ENCODE results near the gene UBA1.

UBA1 gene

DNA sequence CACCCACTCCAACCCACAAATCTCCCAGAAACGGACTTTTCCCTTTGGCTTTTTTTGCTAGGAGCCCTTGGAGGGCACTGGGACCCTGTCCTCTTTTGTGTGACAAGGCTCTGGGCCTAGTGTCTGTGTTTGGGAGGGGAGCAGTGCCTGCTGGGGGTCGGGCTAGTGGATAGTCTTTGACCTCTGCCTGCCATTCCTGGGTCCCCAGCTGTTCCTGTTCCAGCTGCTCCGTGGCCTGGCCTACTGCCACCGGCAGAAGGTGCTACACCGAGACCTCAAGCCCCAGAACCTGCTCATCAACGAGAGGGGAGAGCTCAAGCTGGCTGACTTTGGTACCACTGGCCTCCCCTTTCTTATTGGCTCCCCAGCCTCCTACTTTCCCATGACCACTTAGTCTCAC is 32.4 kb downstream of the UBA1 start:
- H3K4me1 ChIP-seq (ENCODE audit: insufficient read depth, insufficient read length), result no peaks in the 10 kb centered on the region
- H3K9ac ChIP-seq (ENCODE audit: insufficient read length, low read depth), result no peak overlapping the region
- no peak for TF ChIP-seq SUZ12 (IDR thresholded peaks at IDR 0.05; ENCODE audit: extremely low read depth, insufficient read depth, insufficient read length)
- peaks cover 91% of the 10 kb centered on the region for H3K36me3 ChIP-seq (ENCODE audit: insufficient read depth, insufficient read length, low read length)
- H3K9me3 ChIP-seq (ENCODE audit: insufficient read depth, low read length), result no peaks in the 10 kb centered on the region
- no peak overlapping the region for H3K4me3 ChIP-seq (ENCODE audit: insufficient read length, low read depth)
- no peaks in the 10 kb centered on the region for H3K27me3 ChIP-seq (ENCODE audit: insufficient read depth, insufficient read length)
- DNase-seq (ENCODE audit: low read depth, low spot score), result no peak

DNA sequence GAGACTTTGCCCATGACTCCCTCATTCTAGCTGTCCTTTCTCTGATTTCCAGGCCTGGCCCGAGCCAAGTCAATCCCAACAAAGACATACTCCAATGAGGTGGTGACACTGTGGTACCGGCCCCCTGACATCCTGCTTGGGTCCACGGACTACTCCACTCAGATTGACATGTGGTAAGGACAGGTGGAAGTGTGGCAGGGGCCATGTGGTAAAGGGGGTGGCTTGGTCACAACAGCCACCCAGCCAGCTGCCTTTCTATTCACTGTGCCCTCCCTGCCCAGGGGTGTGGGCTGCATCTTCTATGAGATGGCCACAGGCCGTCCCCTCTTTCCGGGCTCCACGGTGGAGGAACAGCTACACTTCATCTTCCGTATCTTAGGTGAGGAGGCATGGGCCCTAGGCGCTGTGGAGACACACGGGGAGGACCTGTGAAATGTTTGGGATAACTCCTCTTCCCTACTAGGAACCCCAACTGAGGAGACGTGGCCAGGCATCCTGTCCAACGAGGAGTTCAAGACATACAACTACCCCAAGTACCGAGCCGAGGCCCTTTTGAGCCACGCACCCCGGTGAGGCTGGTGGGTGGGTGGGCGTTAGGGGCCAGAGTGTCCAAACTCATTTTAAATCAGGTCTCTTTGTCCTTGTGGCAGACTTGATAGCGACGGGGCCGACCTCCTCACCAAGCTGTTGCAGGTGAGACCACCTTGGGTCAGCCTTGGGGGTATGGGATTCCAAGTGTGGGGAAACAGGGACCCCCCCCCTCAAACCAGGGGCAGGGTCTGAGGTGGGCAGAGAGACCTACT is 33.1 kb downstream of the UBA1 start:
- TF ChIP-seq YY1 (IDR thresholded peaks at IDR 0.05; ENCODE audit: insufficient read depth, insufficient read length) (no peak), ZNF274 (IDR thresholded peaks at IDR 0.05; ENCODE audit: low read depth, low read length) (no peak), SUZ12 (IDR thresholded peaks at IDR 0.05; ENCODE audit: extremely low read depth, insufficient read depth, insufficient read length) (no peak)
- H3K36me3 ChIP-seq (ENCODE audit: insufficient read depth, insufficient read length, low read length), result peaks cover 85% of the 10 kb centered on the region
- DNase-seq (ENCODE audit: low read depth, low spot score), result no peak
- H3K9ac ChIP-seq (ENCODE audit: insufficient read length, low read depth), result no peak overlapping the region
- H3K27me3 ChIP-seq (ENCODE audit: insufficient read depth, insufficient read length), result no peaks in the 10 kb centered on the region
- H3K4me3 ChIP-seq (ENCODE audit: insufficient read length, low read depth), result no peak overlapping the region
- H3K4me1 ChIP-seq (ENCODE audit: insufficient read depth, insufficient read length), result no peaks in the 10 kb centered on the region
- H3K9me3 ChIP-seq (ENCODE audit: insufficient read depth, low read length), result no peaks in the 10 kb centered on the region

DNA sequence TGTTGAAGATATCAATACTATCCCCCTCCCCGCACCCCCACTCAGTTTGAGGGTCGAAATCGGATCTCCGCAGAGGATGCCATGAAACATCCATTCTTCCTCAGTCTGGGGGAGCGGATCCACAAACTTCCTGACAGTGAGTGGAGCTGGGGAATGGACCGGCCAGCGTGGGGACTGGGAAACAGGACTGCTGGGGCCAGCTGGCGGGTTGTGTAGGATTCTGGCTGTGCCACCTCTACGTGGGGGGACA is 33.6 kb downstream of the UBA1 start:
- H3K36me3 ChIP-seq (ENCODE audit: insufficient read depth, insufficient read length, low read length), result peaks cover 80% of the 10 kb centered on the region
- no peak for DNase-seq (ENCODE audit: low read depth, low spot score)
- H3K9me3 ChIP-seq (ENCODE audit: insufficient read depth, low read length), result no peaks in the 10 kb centered on the region
- peaks cover under 1% of the 10 kb centered on the region for H3K4me1 ChIP-seq (ENCODE audit: insufficient read depth, insufficient read length)
- TF ChIP-seq ZNF274 (IDR thresholded peaks at IDR 0.05; ENCODE audit: low read depth, low read length) (no peak), YY1 (IDR thresholded peaks at IDR 0.05; ENCODE audit: insufficient read depth, insufficient read length) (no peak), SUZ12 (IDR thresholded peaks at IDR 0.05; ENCODE audit: extremely low read depth, insufficient read depth, insufficient read length) (no peak)
- no peaks in the 10 kb centered on the region for H3K27me3 ChIP-seq (ENCODE audit: insufficient read depth, insufficient read length)
- H3K4me3 ChIP-seq (ENCODE audit: insufficient read length, low read depth), result no peak overlapping the region
- H3K9ac ChIP-seq (ENCODE audit: insufficient read length, low read depth), result no peak overlapping the region

DNA sequence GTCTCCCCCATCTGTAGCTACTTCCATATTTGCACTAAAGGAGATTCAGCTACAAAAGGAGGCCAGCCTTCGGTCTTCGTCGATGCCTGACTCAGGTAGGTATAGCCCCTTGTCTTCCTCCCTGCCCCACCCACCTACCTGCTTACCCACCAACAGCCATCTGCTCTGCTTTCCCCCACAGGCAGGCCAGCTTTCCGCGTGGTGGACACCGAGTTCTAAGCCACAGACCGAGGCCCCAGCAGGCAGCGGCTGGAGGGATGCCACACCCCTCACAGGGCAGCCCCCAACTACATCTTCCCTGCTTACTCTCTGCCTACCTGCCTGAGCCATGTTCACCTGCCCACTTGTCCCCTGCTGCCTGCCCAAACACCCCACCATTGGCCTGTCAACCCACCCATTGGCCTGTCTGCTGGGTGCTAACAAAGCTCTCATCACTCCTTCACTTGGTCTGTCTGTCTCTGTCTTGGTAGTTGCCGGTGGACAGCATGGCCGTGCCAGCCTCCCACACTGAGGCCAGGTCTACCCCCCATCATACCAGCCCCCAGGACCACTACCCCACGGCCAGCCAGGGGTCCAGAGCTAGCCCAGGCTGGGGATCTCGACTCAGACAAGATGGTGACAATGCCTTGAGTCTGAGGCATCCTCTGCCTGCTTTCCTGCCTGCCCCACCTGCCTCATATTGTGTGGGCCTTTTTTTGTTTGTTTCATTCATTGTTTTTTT is 35.1 kb downstream of the UBA1 start:
- H3K4me1 ChIP-seq (ENCODE audit: insufficient read depth, insufficient read length), result peaks cover 2% of the 10 kb centered on the region
- DNase-seq (ENCODE audit: low read depth, low spot score), result no peak
- H3K36me3 ChIP-seq (ENCODE audit: insufficient read depth, insufficient read length, low read length), result peaks cover 69% of the 10 kb centered on the region
- no peak overlapping the region for H3K4me3 ChIP-seq (ENCODE audit: insufficient read length, low read depth)
- H3K9me3 ChIP-seq (ENCODE audit: insufficient read depth, low read length), result no peaks in the 10 kb centered on the region
- TF ChIP-seq SUZ12 (IDR thresholded peaks at IDR 0.05; ENCODE audit: extremely low read depth, insufficient read depth, insufficient read length) (no peak), ZNF274 (IDR thresholded peaks at IDR 0.05; ENCODE audit: low read depth, low read length) (no peak), YY1 (IDR thresholded peaks at IDR 0.05; ENCODE audit: insufficient read depth, insufficient read length) (no peak)
- no peaks in the 10 kb centered on the region for H3K27me3 ChIP-seq (ENCODE audit: insufficient read depth, insufficient read length)
- H3K9ac ChIP-seq (ENCODE audit: insufficient read length, low read depth), result no peak overlapping the region

DNA sequence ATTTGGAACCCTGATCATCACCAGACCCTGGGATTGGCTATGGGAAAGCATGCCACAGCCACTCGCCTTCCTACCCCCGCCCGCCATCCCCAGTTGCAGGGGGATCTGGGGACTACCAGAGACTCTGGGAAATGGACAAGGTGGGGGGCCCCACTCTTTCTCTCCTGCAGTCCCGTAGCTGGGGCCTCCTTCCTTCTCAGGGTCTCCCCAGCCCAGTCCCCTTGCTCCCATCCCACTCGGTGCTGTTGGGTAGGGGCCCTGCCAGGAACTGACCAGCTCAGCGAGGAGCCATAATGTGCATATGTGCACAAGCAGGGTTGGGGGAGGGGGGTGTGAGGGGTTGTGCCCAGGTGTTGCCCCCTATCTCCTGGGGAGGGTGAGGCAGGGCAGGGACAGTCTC is 35.8 kb downstream of the UBA1 start:
- Histone ChIP-seq H3K36me3 (ENCODE audit: insufficient read depth, insufficient read length, low read length) (peaks cover 62% of the 10 kb centered on the region), H3K9ac (ENCODE audit: insufficient read length, low read depth) (no peak overlapping the region), H3K9me3 (ENCODE audit: insufficient read depth, low read length) (no peaks in the 10 kb centered on the region), H3K4me1 (ENCODE audit: insufficient read depth, insufficient read length) (peaks cover 2% of the 10 kb centered on the region), H3K4me3 (ENCODE audit: insufficient read length, low read depth) (no peak overlapping the region), H3K27me3 (ENCODE audit: insufficient read depth, insufficient read length) (no peaks in the 10 kb centered on the region)
- no peak for TF ChIP-seq SUZ12 (IDR thresholded peaks at IDR 0.05; ENCODE audit: extremely low read depth, insufficient read depth, insufficient read length)
- TF ChIP-seq ZNF274 (IDR thresholded peaks at IDR 0.05; ENCODE audit: low read depth, low read length), result no peak
- TF ChIP-seq YY1 (IDR thresholded peaks at IDR 0.05; ENCODE audit: insufficient read depth, insufficient read length), result no peak
- DNase-seq (ENCODE audit: low read depth, low spot score), result no peak

DNA sequence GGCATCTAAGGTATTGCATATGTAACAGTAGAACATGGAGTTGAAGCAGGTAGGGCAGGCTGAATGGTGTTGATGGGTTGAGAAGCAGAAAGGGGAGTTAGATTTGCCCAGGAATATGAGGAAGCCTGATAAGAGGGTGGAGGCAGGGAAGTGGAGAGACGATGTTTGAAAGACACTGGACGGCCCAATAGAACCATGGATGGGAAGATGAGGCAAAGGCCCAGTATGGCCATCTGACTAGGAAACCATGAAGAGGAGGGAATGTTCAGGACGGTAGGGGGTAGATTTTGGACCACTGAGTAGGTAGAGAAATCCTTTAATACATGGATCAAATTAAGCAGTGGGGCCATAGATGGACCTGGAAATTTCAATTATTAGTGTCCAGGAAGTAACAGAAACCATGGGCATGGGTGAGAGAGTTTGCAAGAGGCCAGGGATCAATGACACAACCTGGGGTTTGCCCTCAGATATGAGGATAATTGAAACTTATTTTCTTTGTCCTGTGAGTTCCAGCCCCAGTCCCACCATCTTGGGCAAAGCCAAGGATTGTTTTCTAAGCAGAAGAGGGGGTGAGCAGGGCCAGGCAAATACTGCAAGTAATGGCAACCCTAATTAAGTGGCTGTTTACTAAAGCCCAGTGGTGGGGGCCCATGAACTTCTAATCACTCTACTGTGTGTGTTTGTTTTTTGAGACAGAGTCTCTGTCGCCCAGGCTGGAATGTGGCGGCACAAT is 36.7 kb downstream of the UBA1 start:
- Histone ChIP-seq H3K4me1 (ENCODE audit: insufficient read depth, insufficient read length) (peaks cover 2% of the 10 kb centered on the region), H3K9ac (ENCODE audit: insufficient read length, low read depth) (no peak overlapping the region), H3K9me3 (ENCODE audit: insufficient read depth, low read length) (no peaks in the 10 kb centered on the region), H3K27me3 (ENCODE audit: insufficient read depth, insufficient read length) (no peaks in the 10 kb centered on the region), H3K36me3 (ENCODE audit: insufficient read depth, insufficient read length, low read length) (peaks cover 53% of the 10 kb centered on the region), H3K4me3 (ENCODE audit: insufficient read length, low read depth) (no peak overlapping the region)
- TF ChIP-seq YY1 (IDR thresholded peaks at IDR 0.05; ENCODE audit: insufficient read depth, insufficient read length), result no peak
- TF ChIP-seq SUZ12 (IDR thresholded peaks at IDR 0.05; ENCODE audit: extremely low read depth, insufficient read depth, insufficient read length), result no peak
- TF ChIP-seq ZNF274 (IDR thresholded peaks at IDR 0.05; ENCODE audit: low read depth, low read length), result no peak
- no peak for DNase-seq (ENCODE audit: low read depth, low spot score)

DNA sequence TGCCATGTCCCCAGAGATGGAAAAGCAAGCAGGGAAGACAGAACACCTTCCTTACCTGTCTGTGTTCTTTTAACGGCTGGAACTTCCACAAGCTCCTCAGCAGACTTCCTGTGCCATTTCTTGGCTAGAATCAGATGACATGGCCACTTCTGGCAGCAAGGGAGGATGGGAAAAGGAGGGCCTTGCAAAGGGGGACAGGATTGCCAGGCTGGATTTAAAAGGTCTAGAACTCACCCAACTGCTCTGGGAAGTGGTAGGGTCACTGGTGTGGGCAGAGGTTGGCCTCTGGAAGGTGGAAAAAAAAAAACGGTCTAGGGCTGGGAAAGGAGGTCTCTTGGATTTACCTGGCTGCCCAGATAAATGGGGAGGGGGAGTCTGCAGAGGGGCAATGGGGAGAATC is 37.5 kb downstream of the UBA1 start:
- DNase-seq (ENCODE audit: low read depth, low spot score), result no peak
- Histone ChIP-seq H3K4me1 (ENCODE audit: insufficient read depth, insufficient read length) (peaks cover 5% of the 10 kb centered on the region), H3K27me3 (ENCODE audit: insufficient read depth, insufficient read length) (no peaks in the 10 kb centered on the region), H3K4me3 (ENCODE audit: insufficient read length, low read depth) (no peak overlapping the region), H3K36me3 (ENCODE audit: insufficient read depth, insufficient read length, low read length) (peaks cover 44% of the 10 kb centered on the region), H3K9me3 (ENCODE audit: insufficient read depth, low read length) (no peaks in the 10 kb centered on the region), H3K9ac (ENCODE audit: insufficient read length, low read depth) (no peak overlapping the region)
- TF ChIP-seq ZNF274 (IDR thresholded peaks at IDR 0.05; ENCODE audit: low read depth, low read length) (no peak), YY1 (IDR thresholded peaks at IDR 0.05; ENCODE audit: insufficient read depth, insufficient read length) (no peak), SUZ12 (IDR thresholded peaks at IDR 0.05; ENCODE audit: extremely low read depth, insufficient read depth, insufficient read length) (no peak)

All from NT2/D1 (cell line).